Osteoblast (primary cell): ENCODE results near the gene DNAJC2. TPM values are rescaled to one million over a fixed set of nuclear protein-coding genes. Genes with fewer than 3 reads are reported as not detected.
"Not testable (repeated sequence)": the region's sequence is repeated elsewhere in the genome, so short reads cannot be mapped to it uniquely, and the experiment has no call there.

Source experiments
- DNase-seq: peaks from one replicate; pipeline ENCODE4 v3.0.0; 2011; ENCODE audit warnings: low spot score, mixed read lengths; ENCODE audit not compliant: insufficient read length; ENCODE audit errors: missing footprints
- H2AFZ ChIP-seq: 2 replicates; pipeline ENCODE4 v1.6.0; 2011; ENCODE audit warnings: mild to moderate bottlenecking, low read length
- H3K27ac ChIP-seq: 2 replicates; pipeline ENCODE4 v1.5.1; 2011; ENCODE audit warnings: mild to moderate bottlenecking, low read depth, low read length, moderate library complexity
- H3K27me3 ChIP-seq: 2 replicates; pipeline ENCODE4 v1.6.0; 2012; ENCODE audit warnings: mild to moderate bottlenecking, control low read depth, inconsistent platforms, low read length, moderate library complexity; ENCODE audit not compliant: insufficient read depth
- H3K36me3 ChIP-seq: 2 replicates; pipeline ENCODE4 v1.5.1; 2011; ENCODE audit warnings: mild to moderate bottlenecking, low read length, control low read depth, moderate library complexity; ENCODE audit not compliant: insufficient read depth
- H3K4me1 ChIP-seq: 2 replicates; pipeline ENCODE4 v1.5.1; 2011; ENCODE audit warnings: mild to moderate bottlenecking, low read length, control low read depth, moderate library complexity; ENCODE audit not compliant: insufficient read depth
- H3K4me2 ChIP-seq: 2 replicates; pipeline ENCODE4 v1.6.0; 2011; ENCODE audit warnings: mild to moderate bottlenecking, low read length; ENCODE audit not compliant: insufficient read depth
- H3K4me3 ChIP-seq: fragments of 200-600 bp; sonication (generic); 3 replicates; pipeline ENCODE4 v1.5.1; 2012; ENCODE audit warnings: mild to moderate bottlenecking, low read length, inconsistent platforms; ENCODE audit not compliant: insufficient read depth
- H3K79me2 ChIP-seq: 2 replicates; pipeline ENCODE4 v1.6.0; 2012; ENCODE audit warnings: mild to moderate bottlenecking, low read length, control low read depth, inconsistent platforms; ENCODE audit not compliant: insufficient read depth
- H3K9me3 ChIP-seq: 2 replicates; pipeline ENCODE4 v1.5.1; 2011; ENCODE audit warnings: low read depth, low read length, control low read depth
- H4K20me1 ChIP-seq: 2 replicates; pipeline ENCODE4 v1.6.0; 2012; ENCODE audit warnings: mild to moderate bottlenecking, low read length, control low read depth; ENCODE audit not compliant: insufficient read depth
- small RNA-seq: library from RNA; depleted of rRNA; stranded (forward); fragments of <200 nt; gene quantifications from one replicate; pipeline ENCODE3, GENCODE V24; 2012
- total RNA-seq: library from RNA; depleted of rRNA; stranded (reverse); fragments of >200 nt; gene quantifications from 2 replicates; pipeline ENCODE4 v1.2.3, GENCODE V29; 2012

Gene DNAJC2
- total RNA-seq, 1 donor = 15.9 TPM

DNA sequence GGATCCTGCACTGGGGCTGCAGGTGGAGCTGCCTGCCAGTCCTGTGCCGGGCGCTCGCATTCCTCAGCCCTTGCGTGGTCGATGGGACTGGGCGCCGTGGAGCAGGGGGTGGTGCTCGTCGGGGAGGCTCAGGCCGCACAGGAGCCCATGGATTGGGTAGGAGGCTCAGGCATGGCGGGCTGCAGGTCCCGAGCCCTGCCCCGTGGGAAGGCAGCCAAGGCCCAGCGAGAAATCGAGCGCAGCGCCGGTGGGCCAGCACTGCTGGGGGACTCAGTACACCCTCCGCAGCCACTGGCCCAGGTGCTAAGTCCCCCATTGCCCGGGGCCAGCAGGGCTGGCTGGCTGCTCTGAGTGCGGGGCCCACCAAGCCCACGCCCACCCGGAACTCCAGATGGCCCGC is 69.7 kb downstream of the DNAJC2 start:
- not testable (repeated sequence) for H3K9me3 ChIP-seq, H3K4me2 ChIP-seq, H3K27me3 ChIP-seq, H3K79me2 ChIP-seq, H4K20me1 ChIP-seq, H2AFZ ChIP-seq, DNase-seq, H3K36me3 ChIP-seq, H3K27ac ChIP-seq, H3K4me3 ChIP-seq, H3K4me1 ChIP-seq

DNA sequence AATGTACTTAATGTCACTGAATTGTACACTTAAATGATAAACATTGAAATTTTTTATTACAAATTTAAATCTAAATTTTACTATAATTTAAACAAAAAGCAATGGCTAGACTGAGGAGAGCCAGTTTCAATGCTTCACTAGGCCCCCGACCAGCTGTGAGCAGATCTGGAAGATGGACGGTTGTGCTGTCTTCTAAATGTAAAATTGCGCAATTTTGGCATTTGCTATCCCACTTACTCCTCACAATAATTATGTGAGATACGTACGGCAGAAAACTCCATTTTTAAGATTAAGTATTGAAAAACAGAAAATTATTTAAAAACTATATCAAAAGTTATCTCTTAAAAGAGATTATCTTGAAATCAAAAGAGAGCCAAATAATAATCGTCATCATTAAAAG is 71.2 kb downstream of the DNAJC2 start:
- H3K27me3 ChIP-seq, H3K36me3 ChIP-seq, H3K27ac ChIP-seq, H3K4me3 ChIP-seq, DNase-seq, H3K4me1 ChIP-seq, H3K9me3 ChIP-seq, H3K79me2 ChIP-seq, H2AFZ ChIP-seq, H4K20me1 ChIP-seq, H3K4me2 ChIP-seq: not testable (repeated sequence)

GRCh38 chr7:103266229-103266628 is 78.3 kb downstream of the DNAJC2 start:
- H4K20me1 ChIP-seq, H3K36me3 ChIP-seq, H3K4me1 ChIP-seq, H3K27ac ChIP-seq, H3K4me2 ChIP-seq, H3K27me3 ChIP-seq, H2AFZ ChIP-seq, H3K4me3 ChIP-seq, H3K9me3 ChIP-seq, DNase-seq, H3K79me2 ChIP-seq: not testable (repeated sequence)

DNA sequence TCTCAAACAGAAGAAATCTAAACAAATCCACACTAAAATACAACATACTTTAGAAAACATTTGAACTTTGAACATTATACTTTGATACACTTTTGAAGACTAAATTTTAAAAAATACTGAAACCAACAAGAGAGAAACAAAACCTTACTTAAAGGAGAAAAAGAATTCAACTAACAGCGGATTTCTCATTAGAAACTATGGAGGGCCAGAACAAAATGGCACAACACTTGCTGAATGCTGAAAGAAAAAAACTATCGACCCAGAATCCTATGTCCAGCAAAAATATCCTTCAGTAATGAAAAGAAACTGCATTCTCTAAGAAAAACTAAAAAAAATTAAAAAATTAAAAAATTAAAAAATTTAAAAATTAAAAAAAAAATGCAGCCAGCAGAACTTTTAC is 80.5 kb downstream of the DNAJC2 start:
- DNase-seq, H3K4me3 ChIP-seq, H3K79me2 ChIP-seq, H3K27ac ChIP-seq, H3K4me1 ChIP-seq, H2AFZ ChIP-seq, H4K20me1 ChIP-seq, H3K4me2 ChIP-seq, H3K27me3 ChIP-seq, H3K9me3 ChIP-seq, H3K36me3 ChIP-seq: not testable (repeated sequence)

Small RNA genes within 50 kb of the gene (small RNA-seq; reads per million reads assigned to genes)
- not detected for gene RPS29P16

Other genes starting within 250 kb of the DNAJC2 start
- 8.5 and 10.1 TPM in 2 replicates for gene NAPEPLD, start 195.7 kb downstream of the DNAJC2 start, total RNA-seq
- gene PMPCB, start 47.3 kb downstream of the DNAJC2 start, total RNA-seq = 79.6 and 83.4 TPM in 2 replicates
- gene PSMC2, start 2.9 kb upstream of the DNAJC2 start, total RNA-seq = 184 TPM in 2 replicates
- not detected in 2 replicates for gene SLC26A5, start 101.4 kb upstream of the DNAJC2 start, total RNA-seq